H9 (cell line): ENCODE results near the gene GIT2. TPM values are rescaled to one million over a fixed set of nuclear protein-coding genes. Genes with fewer than 3 reads are reported as not detected.

Experiments used
- DNase-seq: peaks from one replicate; pipeline ENCODE4 v3.0.0-alpha.2; 2017
- H2AFZ ChIP-seq: one replicate; pipeline ENCODE4 v1.6.1; 2013; ENCODE audit warnings: mild to moderate bottlenecking, low read length, control low read depth, moderate library complexity
- H2AK5ac ChIP-seq: 2 replicates; pipeline ENCODE4 v1.6.1; 2013; ENCODE audit warnings: low read length, control low read depth, mixed read lengths; ENCODE audit not compliant: insufficient read length
- H2BK120ac ChIP-seq: one replicate; pipeline ENCODE4 v1.6.1; 2013; ENCODE audit warnings: low read depth, mild to moderate bottlenecking, low read length, control low read depth, inconsistent platforms; ENCODE audit not compliant: poor library complexity, severe bottlenecking
- H2BK12ac ChIP-seq: 2 replicates; pipeline ENCODE4 v1.6.1; 2013; ENCODE audit warnings: low read length, control low read depth, mixed read lengths, low read depth; ENCODE audit not compliant: insufficient read length
- H2BK15ac ChIP-seq: 2 replicates; pipeline ENCODE4 v1.6.1; 2013; ENCODE audit warnings: low read depth, low read length, control low read depth
- H2BK20ac ChIP-seq: one replicate; pipeline ENCODE4 v1.6.1; 2013; ENCODE audit warnings: low read depth, mild to moderate bottlenecking, low read length, control low read depth, inconsistent platforms; ENCODE audit not compliant: poor library complexity, severe bottlenecking
- H2BK5ac ChIP-seq: 2 replicates; pipeline ENCODE4 v1.6.1; 2013; ENCODE audit warnings: low read length, control low read depth, mixed read lengths; ENCODE audit not compliant: insufficient read length
- H3K14ac ChIP-seq: 2 replicates; pipeline ENCODE4 v1.6.1; 2013; ENCODE audit warnings: low read length, control low read depth; ENCODE audit not compliant: insufficient read depth
- H3K18ac ChIP-seq: 2 replicates; pipeline ENCODE4 v1.6.1; 2013; ENCODE audit warnings: low read depth, mild to moderate bottlenecking, mixed read lengths, low read length, control low read depth; ENCODE audit not compliant: insufficient read length
- H3K23ac ChIP-seq: 2 replicates; pipeline ENCODE4 v1.6.1; 2013; ENCODE audit warnings: low read length, control low read depth, mixed read lengths, low read depth; ENCODE audit not compliant: insufficient read length
- H3K23me2 ChIP-seq: 2 replicates; pipeline ENCODE4 v1.6.1; 2013; ENCODE audit warnings: low read depth, mild to moderate bottlenecking, mixed read lengths, low read length, control low read depth; ENCODE audit not compliant: insufficient read length, poor library complexity, severe bottlenecking
- H3K27ac ChIP-seq: 2 replicates; pipeline ENCODE4 v1.5.1; 2013; ENCODE audit warnings: low read length, control low read depth, mixed read lengths, low read depth; ENCODE audit not compliant: insufficient read length
- H3K27me3 ChIP-seq: 2 replicates; pipeline ENCODE4 v1.6.1; 2013; ENCODE audit warnings: low read length, control low read depth, inconsistent platforms; ENCODE audit not compliant: insufficient read depth
- H3K4ac ChIP-seq: 2 replicates; pipeline ENCODE4 v1.6.1; 2013; ENCODE audit warnings: low read depth, mild to moderate bottlenecking, control low read depth, inconsistent platforms, low read length, moderate library complexity
- H3K4me1 ChIP-seq: 2 replicates; pipeline ENCODE4 v1.6.1; 2013; ENCODE audit warnings: low read length, control low read depth, inconsistent platforms; ENCODE audit not compliant: insufficient read depth
- H3K4me2 ChIP-seq: 2 replicates; pipeline ENCODE4 v1.6.1; 2013; ENCODE audit warnings: low read length, control low read depth, mixed read lengths; ENCODE audit not compliant: insufficient read length, insufficient read depth
- H3K56ac ChIP-seq: 2 replicates; pipeline ENCODE4 v1.6.1; 2013; ENCODE audit warnings: low read depth, mild to moderate bottlenecking, mixed read lengths, low read length, control low read depth; ENCODE audit not compliant: insufficient read length
- H3K79me1 ChIP-seq: 2 replicates; pipeline ENCODE4 v1.6.1; 2013; ENCODE audit warnings: low read depth, mild to moderate bottlenecking, moderate library complexity, low read length, control low read depth, inconsistent platforms; ENCODE audit not compliant: insufficient read depth, poor library complexity, severe bottlenecking
- H3K79me2 ChIP-seq: 2 replicates; pipeline ENCODE4 v1.6.1; 2013; ENCODE audit warnings: low read length, control low read depth, inconsistent platforms; ENCODE audit not compliant: insufficient read depth
- H3K9ac ChIP-seq: 2 replicates; pipeline ENCODE4 v1.6.1; 2013; ENCODE audit warnings: low read length, control low read depth, mixed read lengths; ENCODE audit not compliant: insufficient read length; ENCODE audit errors: extremely low read depth
- H3K9me3 ChIP-seq: one replicate; pipeline ENCODE4 v1.6.1; 2013; ENCODE audit warnings: low read depth, low read length, inconsistent platforms; ENCODE audit not compliant: control insufficient read depth
- H3T11ph ChIP-seq: one replicate; pipeline ENCODE4 v1.6.1; 2013; ENCODE audit warnings: mild to moderate bottlenecking, low read length, control low read depth, inconsistent platforms
- H4K20me1 ChIP-seq: one replicate; pipeline ENCODE4 v1.6.1; 2013; ENCODE audit not compliant: control insufficient read depth, insufficient read length, insufficient read depth
- H4K5ac ChIP-seq: 2 replicates; pipeline ENCODE4 v1.6.1; 2013; ENCODE audit warnings: low read depth, mild to moderate bottlenecking, mixed read lengths, low read length, control low read depth; ENCODE audit not compliant: insufficient read length
- H4K8ac ChIP-seq: replicated peaks from 2 replicates; pipeline ENCODE4 v1.6.1; 2013; ENCODE audit warnings: low read length, control low read depth, mixed read lengths, low read depth; ENCODE audit not compliant: insufficient read length
- H4K91ac ChIP-seq: 2 replicates; pipeline ENCODE4 v1.6.1; 2013; ENCODE audit warnings: low read depth, mild to moderate bottlenecking, moderate library complexity, mixed read lengths, low read length, control low read depth; ENCODE audit not compliant: insufficient read length
- H3K27ac Mint-ChIP-seq, 3 experiments: 2 replicates in 2 of 3; 3 replicates in 1 of 3; pipeline ENCODE4 v1.8.0; 2020 to 2021; ENCODE audit warnings: mixed read lengths in 3 of 3, mild to moderate bottlenecking in 1 of 3, moderate library complexity in 1 of 3
- H3K27me3 Mint-ChIP-seq: 2 replicates; pipeline ENCODE4 v1.8.0; 2021; ENCODE audit warnings: low read depth, mild to moderate bottlenecking, moderate library complexity, mixed read lengths
- H3K36me3 Mint-ChIP-seq, 3 experiments: 2 replicates in 2 of 3; 3 replicates in 1 of 3; pipeline ENCODE4 v1.8.0; 2020 to 2021; ENCODE audit warnings: low read depth in 3 of 3, mixed read lengths in 3 of 3; ENCODE audit not compliant: insufficient read depth in 1 of 3
- H3K4me1 Mint-ChIP-seq, 2 experiments: 2 replicates each; pipeline ENCODE4 v1.8.0; 2020; ENCODE audit warnings: mixed read lengths in 2 of 2
- H3K4me3 Mint-ChIP-seq, 2 experiments: 2 replicates in 1 of 2; 3 replicates in 1 of 2; pipeline ENCODE4 v1.8.0; 2020 to 2021; ENCODE audit warnings: mild to moderate bottlenecking in 2 of 2, mixed read lengths in 2 of 2, moderate library complexity in 1 of 2
- H3K9me3 Mint-ChIP-seq, 2 experiments: 2 replicates in 1 of 2; 3 replicates in 1 of 2; pipeline ENCODE4 v1.8.0; 2020; ENCODE audit warnings: mild to moderate bottlenecking in 2 of 2, mixed read lengths in 2 of 2, moderate library complexity in 1 of 2
- CTCF ChIP-seq: fragments of 200-600 bp; sonication (generic); conservative IDR thresholded peaks from 3 replicates; pipeline ENCODE4 v1.8.0; 2021; ENCODE audit warnings: antibody characterized with exemption, mild to moderate bottlenecking
- WGBS: extraction: QIAGEN DNeasy Blood & Tissue Kit; methylation state at CpG from one replicate; pipeline ENCODE4 v1.1.7; 2013; ENCODE audit warnings: missing lambda C conversion rate, low lambda C conversion rate, mixed read lengths; ENCODE audit not compliant: insufficient read length; ENCODE audit errors: extremely low coverage; 5-methylcytosine and 5-hydroxymethylcytosine counted together
- total RNA-seq: library from RNA; stranded (reverse); gene quantifications from 2 replicates; pipeline ENCODE4 v1.2.1, GENCODE V29; 2021

The GIT2 gene
- total RNA-seq, 1 experiment from 2014 or later, result 27.0 TPM

- Histone ChIP-seq H3K79me2 (no peaks in the 10 kb centered on the region), H3K14ac (no peak overlapping the region), H3K4ac (no peak overlapping the region), H3K9me3 (no peaks in the 10 kb centered on the region), H4K20me1 (no peaks in the 10 kb centered on the region), H3T11ph (no peak overlapping the region), H3K4me1 (0 out of 2 replicates have a peak, but pooled peaks cover 2% of the 10 kb centered on the region), H3K23ac (no peak overlapping the region), H2BK12ac (no peak overlapping the region), H3K4me2 (no peak overlapping the region), H3K27ac (no peak overlapping the region), H3K27me3 (no peaks in the 10 kb centered on the region), H2AK5ac (no peak overlapping the region), H2BK20ac (no peak overlapping the region), H2BK5ac (no peak overlapping the region), H2BK15ac (no peak overlapping the region), H2AFZ (no peak overlapping the region), H3K9ac (no peak overlapping the region), H2BK120ac (no peak overlapping the region), H3K18ac (no peak overlapping the region), H4K91ac (no peak overlapping the region), H3K56ac (no peak overlapping the region), H4K8ac (no peak overlapping the region), H4K5ac (no peak overlapping the region), H3K79me1 (no peaks in the 10 kb centered on the region), H3K23me2 (no peaks in the 10 kb centered on the region)
- Mint-ChIP-seq H3K36me3 (peaks cover 0 to 29% (median 13%) of the 10 kb centered on the region in 3 experiments; a peak in 5 of 7 replicates), H3K27me3 (no peaks in the 10 kb centered on the region), H3K9me3 (no peaks in the 10 kb centered on the region), H3K4me1 (peaks cover 10 to 12% of the 10 kb centered on the region in 2 experiments), H3K27ac (no peak overlapping the region), H3K4me3 (no peak overlapping the region)
- DNase-seq, result no peak
- WGBS, result no CpG with 5 or more reads among the region's 6 CpGs
- no peak for TF ChIP-seq CTCF
Observed at GRCh38 chr12:109940339-109940923, 55.7 kb downstream of the GIT2 start.
